PC-3 (cell line): ENCODE results near the gene TSGA10IP.

Experiments used
- EZH2 ChIP-seq: fragments of 300-600 bp; sonication (generic); IDR thresholded peaks from one replicate; pipeline ENCODE4 v1.6.1; 2017; ENCODE audit warnings: antibody characterized with exemption, mild to moderate bottlenecking, low read length; ENCODE audit not compliant: unreplicated experiment
- EZH2phosphoT487 ChIP-seq: fragments of 300-600 bp; sonication (generic); IDR thresholded peaks from 2 replicates; pipeline ENCODE4 v1.6.1; 2018; ENCODE audit warnings: mild to moderate bottlenecking, antibody characterized with exemption, low read length, borderline replicate concordance
- TF ChIP-seq, protein P1 (sequence below): fragments of 300-600 bp; sonication (generic); conservative IDR thresholded peaks from 2 replicates; pipeline ENCODE4 v1.5.1; 2017; ENCODE audit warnings: antibody characterized with exemption, low read depth, mild to moderate bottlenecking, low read length

GRCh38 chr11:65900125-65900898 lies 45.0 kb upstream of the TSGA10IP start, which contains the start of gene FOSL1:
- no peak for TF ChIP-seq EZH2
- TF ChIP-seq, protein P1, sequence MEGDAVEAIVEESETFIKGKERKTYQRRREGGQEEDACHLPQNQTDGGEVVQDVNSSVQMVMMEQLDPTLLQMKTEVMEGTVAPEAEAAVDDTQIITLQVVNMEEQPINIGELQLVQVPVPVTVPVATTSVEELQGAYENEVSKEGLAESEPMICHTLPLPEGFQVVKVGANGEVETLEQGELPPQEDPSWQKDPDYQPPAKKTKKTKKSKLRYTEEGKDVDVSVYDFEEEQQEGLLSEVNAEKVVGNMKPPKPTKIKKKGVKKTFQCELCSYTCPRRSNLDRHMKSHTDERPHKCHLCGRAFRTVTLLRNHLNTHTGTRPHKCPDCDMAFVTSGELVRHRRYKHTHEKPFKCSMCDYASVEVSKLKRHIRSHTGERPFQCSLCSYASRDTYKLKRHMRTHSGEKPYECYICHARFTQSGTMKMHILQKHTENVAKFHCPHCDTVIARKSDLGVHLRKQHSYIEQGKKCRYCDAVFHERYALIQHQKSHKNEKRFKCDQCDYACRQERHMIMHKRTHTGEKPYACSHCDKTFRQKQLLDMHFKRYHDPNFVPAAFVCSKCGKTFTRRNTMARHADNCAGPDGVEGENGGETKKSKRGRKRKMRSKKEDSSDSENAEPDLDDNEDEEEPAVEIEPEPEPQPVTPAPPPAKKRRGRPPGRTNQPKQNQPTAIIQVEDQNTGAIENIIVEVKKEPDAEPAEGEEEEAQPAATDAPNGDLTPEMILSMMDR, result no peak
- no peak for TF ChIP-seq EZH2phosphoT487
